Ovary (tissue), 3 donors: ENCODE measurements around the gene RAB9A.

Experiments
- CTCF ChIP-seq, 3 donors: fragments of 450-650 bp in 2 of 3; fragments of 200-600 bp in 1 of 3; IDR thresholded peaks; one replicate each; pipeline versions ENCODE4 v1.5.1 to v1.8.0; 2016 to 2022; ENCODE audit warnings: antibody characterized with exemption in 3 of 3, mild to moderate bottlenecking in 1 of 3
- EP300 ChIP-seq: sonication (generic); formaldehyde crosslinking; IDR thresholded peaks from one replicate; pipeline ENCODE4 v1.6.1; 2017; ENCODE audit warnings: antibody characterized with exemption
- POLR2A ChIP-seq: fragments of 450-650 bp; IDR thresholded peaks from one replicate; pipeline ENCODE4 v1.6.1; 2017; ENCODE audit warnings: antibody characterized with exemption, mild to moderate bottlenecking, moderate library complexity
- donor health status: DM: no; HTN: no; CAD: no.

- TF ChIP-seq CTCF (IDR thresholded peaks at IDR 0.05) (no peak), POLR2A (no peak), EP300 (no peak)
These were observed 6.7 kb downstream of the RAB9A start for GRCh38 chrX:13695601-13696115.
